ENCODE measurements around the gene CFAP107.

CFAP107 gene

DNA sequence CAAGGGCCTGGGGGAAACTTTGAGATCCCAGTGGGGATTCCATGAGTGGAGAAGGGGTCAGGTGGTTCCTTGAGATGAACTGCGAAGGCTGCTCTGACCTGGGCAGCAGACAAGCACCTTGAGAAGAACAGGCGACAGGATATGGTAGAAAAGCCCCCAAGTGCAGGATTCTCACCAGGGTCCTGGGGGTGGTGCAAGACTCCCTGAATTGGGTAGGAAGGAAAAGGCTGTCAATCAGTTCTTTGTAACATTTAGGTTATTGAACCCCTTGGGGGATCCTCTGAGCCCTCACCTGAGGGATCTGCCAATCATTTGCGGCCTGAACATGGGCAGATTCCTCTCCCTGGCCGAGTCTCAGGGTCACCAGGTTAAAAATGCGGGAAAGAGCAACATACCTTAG, 25.2 kb downstream of the CFAP107 start:
- TF ChIP-seq, protein P1, sequence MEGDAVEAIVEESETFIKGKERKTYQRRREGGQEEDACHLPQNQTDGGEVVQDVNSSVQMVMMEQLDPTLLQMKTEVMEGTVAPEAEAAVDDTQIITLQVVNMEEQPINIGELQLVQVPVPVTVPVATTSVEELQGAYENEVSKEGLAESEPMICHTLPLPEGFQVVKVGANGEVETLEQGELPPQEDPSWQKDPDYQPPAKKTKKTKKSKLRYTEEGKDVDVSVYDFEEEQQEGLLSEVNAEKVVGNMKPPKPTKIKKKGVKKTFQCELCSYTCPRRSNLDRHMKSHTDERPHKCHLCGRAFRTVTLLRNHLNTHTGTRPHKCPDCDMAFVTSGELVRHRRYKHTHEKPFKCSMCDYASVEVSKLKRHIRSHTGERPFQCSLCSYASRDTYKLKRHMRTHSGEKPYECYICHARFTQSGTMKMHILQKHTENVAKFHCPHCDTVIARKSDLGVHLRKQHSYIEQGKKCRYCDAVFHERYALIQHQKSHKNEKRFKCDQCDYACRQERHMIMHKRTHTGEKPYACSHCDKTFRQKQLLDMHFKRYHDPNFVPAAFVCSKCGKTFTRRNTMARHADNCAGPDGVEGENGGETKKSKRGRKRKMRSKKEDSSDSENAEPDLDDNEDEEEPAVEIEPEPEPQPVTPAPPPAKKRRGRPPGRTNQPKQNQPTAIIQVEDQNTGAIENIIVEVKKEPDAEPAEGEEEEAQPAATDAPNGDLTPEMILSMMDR (IDR thresholded peaks at IDR 0.05; ENCODE audit: low read depth, low read length): no peak
- no peak for TF ChIP-seq EZH2phosphoT487 (IDR thresholded peaks at IDR 0.05; ENCODE audit: low read depth)
- Histone ChIP-seq H3K4me2 (ENCODE audit: low read length) (no peak overlapping the region), H3K79me2 (ENCODE audit: low read length) (no peaks in the 10 kb centered on the region)

DNA sequence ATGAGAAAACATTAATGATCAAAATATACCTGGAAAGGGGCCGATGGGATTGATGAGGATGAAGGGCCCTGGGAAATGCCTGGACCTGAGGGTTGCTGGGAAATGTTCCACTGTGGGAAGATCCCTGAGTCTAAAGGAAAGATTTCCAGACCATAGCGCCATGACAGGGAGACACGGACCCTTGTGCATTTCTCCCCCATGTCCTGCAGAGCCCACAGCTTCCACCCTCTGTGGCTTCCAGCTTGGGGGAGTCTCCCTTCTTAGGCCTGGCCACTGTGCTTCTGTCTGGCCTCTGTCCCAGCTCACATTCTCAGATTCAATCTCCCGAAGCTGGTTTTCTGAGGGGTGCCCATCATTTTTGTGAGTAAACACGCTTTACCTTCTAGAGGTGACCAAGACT, 26.5 kb downstream of the CFAP107 start:
- Histone ChIP-seq H3K4me3 (ENCODE audit: low read length) (no peak overlapping the region), H3K79me2 (ENCODE audit: low read length) (no peaks in the 10 kb centered on the region), H3K9ac (ENCODE audit: low read length) (no peak overlapping the region), H4K20me1 (ENCODE audit: insufficient read depth, low read length) (no peaks in the 10 kb centered on the region), H3K27me3 (ENCODE audit: low read depth, low read length) (no peaks in the 10 kb centered on the region), H3K4me1 (ENCODE audit: low read length) (no peaks in the 10 kb centered on the region), H3K4me2 (ENCODE audit: low read length) (no peak overlapping the region), H3K9me3 (ENCODE audit: insufficient read depth, low read length) (no peaks in the 10 kb centered on the region), H3K36me3 (replicated peaks; ENCODE audit: low read depth, low read length) (no peaks in the 10 kb centered on the region), H3K27ac (ENCODE audit: low read length) (no peak overlapping the region), H2AFZ (ENCODE audit: low read depth, low read length) (no peak overlapping the region)
- TF ChIP-seq EZH2phosphoT487 (IDR thresholded peaks at IDR 0.05; ENCODE audit: low read depth): no peak
- TF ChIP-seq, protein P1 (IDR thresholded peaks at IDR 0.05; ENCODE audit: low read depth, low read length): no peak

More for the DNA sequence above, 25.2 kb downstream of the CFAP107 start:
- no peaks in the 10 kb centered on the region for H3K9me3 ChIP-seq (ENCODE audit: insufficient read depth, low read length)
- H3K27me3 ChIP-seq (ENCODE audit: low read depth, low read length): no peaks in the 10 kb centered on the region
- H3K4me1 ChIP-seq (ENCODE audit: low read length): no peaks in the 10 kb centered on the region
- no peak overlapping the region for H3K27ac ChIP-seq (ENCODE audit: low read length)
- H3K36me3 ChIP-seq (replicated peaks; ENCODE audit: low read depth, low read length): no peaks in the 10 kb centered on the region
- H3K9ac ChIP-seq (ENCODE audit: low read length): no peak overlapping the region
- H4K20me1 ChIP-seq (ENCODE audit: insufficient read depth, low read length): no peaks in the 10 kb centered on the region
- H2AFZ ChIP-seq (ENCODE audit: low read depth, low read length): no peak overlapping the region
- H3K4me3 ChIP-seq (ENCODE audit: low read length): no peak overlapping the region

DNA sequence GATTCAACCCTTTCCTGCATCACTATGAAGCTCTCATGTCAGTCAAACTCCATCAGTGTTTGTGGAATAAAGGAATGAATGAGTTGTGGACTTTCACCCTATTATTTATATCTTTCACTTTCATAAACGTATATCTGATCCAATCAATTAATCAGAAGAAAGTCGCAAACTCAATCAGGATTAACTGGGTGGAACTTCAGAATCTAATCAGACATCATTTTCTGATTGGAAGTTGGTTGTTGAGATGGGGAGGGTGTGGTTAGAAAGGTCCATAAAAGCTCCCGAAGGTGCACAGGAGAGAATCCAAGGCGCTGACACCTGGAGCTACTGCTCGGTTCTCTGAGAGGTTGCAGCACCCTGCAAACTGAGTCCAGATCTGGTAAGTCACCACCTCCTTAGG, 27.4 kb downstream of the CFAP107 start, which contains the start of gene PRAMEF12:
Gene PRAMEF12 (plus strand): TSS at position 301 of the 400 bp plus-strand sequence. CDS start 1,130 bp downstream, outside the sequence.
- Histone ChIP-seq H3K4me1 (ENCODE audit: low read length) (no peaks in the 10 kb centered on the region), H3K4me2 (ENCODE audit: low read length) (no peak within 1 kb of the TSS), H3K9me3 (ENCODE audit: insufficient read depth, low read length) (no peaks in the 10 kb centered on the region), H3K9ac (ENCODE audit: low read length) (no peak within 1 kb of the TSS), H3K27me3 (ENCODE audit: low read depth, low read length) (no peaks in the 10 kb centered on the region), H4K20me1 (ENCODE audit: insufficient read depth, low read length) (no peaks in the 10 kb centered on the region), H3K27ac (ENCODE audit: low read length) (no peak within 1 kb of the TSS), H3K79me2 (ENCODE audit: low read length) (no peaks in the 10 kb centered on the region), H2AFZ (ENCODE audit: low read depth, low read length) (no peak within 1 kb of the TSS), H3K4me3 (ENCODE audit: low read length) (no peak within 1 kb of the TSS), H3K36me3 (replicated peaks; ENCODE audit: low read depth, low read length) (no peaks in the 10 kb centered on the region)
- TF ChIP-seq, protein P1 (IDR thresholded peaks at IDR 0.05; ENCODE audit: low read depth, low read length): no peak
- TF ChIP-seq EZH2phosphoT487 (IDR thresholded peaks at IDR 0.05; ENCODE audit: low read depth): no peak

- H3K79me2 ChIP-seq (ENCODE audit: low read length): no peaks in the 10 kb centered on the region
- H3K4me3 ChIP-seq (ENCODE audit: low read length): no peak overlapping the region
- H2AFZ ChIP-seq (ENCODE audit: low read depth, low read length): no peak overlapping the region
- H3K9ac ChIP-seq (ENCODE audit: low read length): no peak overlapping the region
- H3K4me2 ChIP-seq (ENCODE audit: low read length): no peak overlapping the region
- TF ChIP-seq EZH2phosphoT487 (IDR thresholded peaks at IDR 0.05; ENCODE audit: low read depth): no peak
- TF ChIP-seq, protein P1 (IDR thresholded peaks at IDR 0.05; ENCODE audit: low read depth, low read length): no peak
- H4K20me1 ChIP-seq (ENCODE audit: insufficient read depth, low read length): no peaks in the 10 kb centered on the region
- no peaks in the 10 kb centered on the region for H3K9me3 ChIP-seq (ENCODE audit: insufficient read depth, low read length)
- no peaks in the 10 kb centered on the region for H3K4me1 ChIP-seq (ENCODE audit: low read length)
- H3K27me3 ChIP-seq (ENCODE audit: low read depth, low read length): no peaks in the 10 kb centered on the region
- no peaks in the 10 kb centered on the region for H3K36me3 ChIP-seq (replicated peaks; ENCODE audit: low read depth, low read length)
- H3K27ac ChIP-seq (ENCODE audit: low read length): no peak overlapping the region
These were observed 28.9 kb downstream of the CFAP107 start for GRCh38 chr1:12774801-12775345.
